HepG2 (cell line): ENCODE measurements around the gene RIOK3. TPM values are rescaled to one million over a fixed set of nuclear protein-coding genes. Genes with fewer than 3 reads are reported as not detected.
A peak's percentile ranks its signal among the peaks of the same experiment; 100 is the strongest.

Source experiments
- ATF5 ChIP-seq: sonication (generic); formaldehyde crosslinking; IDR thresholded peaks from 2 replicates; pipeline ENCODE4 v1.4.0; 2020; ENCODE audit warnings: mild to moderate bottlenecking, low read depth, missing genetic modification reagents
- CHCHD3 ChIP-seq: sonication (generic); formaldehyde crosslinking; IDR thresholded peaks from 2 replicates; pipeline ENCODE4 v1.8.0; 2022; ENCODE audit warnings: mild to moderate bottlenecking, missing genetic modification reagents, moderate library complexity
- EP300 ChIP-seq, 3 experiments: sonication (generic) in 1 of 3; formaldehyde crosslinking in 1 of 3; IDR thresholded peaks; 2 replicates each; pipeline versions ENCODE4 v1.5.1 to v1.6.1; 2011 to 2020; ENCODE audit warnings: low read depth in 2 of 3, low read length in 2 of 3, borderline replicate concordance in 1 of 3, improper control_type of control experiment in 1 of 3, mild to moderate bottlenecking in 1 of 3, missing genetic modification reagents in 1 of 3, moderate library complexity in 1 of 3
- HHEX ChIP-seq: IDR thresholded peaks from 2 replicates; pipeline ENCODE4 v1.6.1; 2016; ENCODE audit warnings: control low read depth
- HOXA9 ChIP-seq: sonication (generic); formaldehyde crosslinking; IDR thresholded peaks from 2 replicates; pipeline ENCODE4 v1.8.1; 2022; ENCODE audit warnings: missing genetic modification reagents, mild to moderate bottlenecking, moderate library complexity, borderline replicate concordance
- MYC ChIP-seq: sonication (generic); formaldehyde crosslinking; IDR thresholded peaks from 2 replicates; pipeline ENCODE4 v1.9.0; 2021; ENCODE audit warnings: missing genetic modification reagents, borderline replicate concordance
- PHF5A ChIP-seq: IDR thresholded peaks from one replicate; pipeline ENCODE4 v1.6.1; 2018; ENCODE audit warnings: low read depth, missing genetic modification reagents; ENCODE audit not compliant: unreplicated experiment
- POLR2AphosphoS5 ChIP-seq: IDR thresholded peaks from 2 replicates; pipeline ENCODE4 v1.6.1; 2012; ENCODE audit warnings: low read depth, low read length
- PTBP1 ChIP-seq: fragments of 200-400 bp; formaldehyde crosslinking; IDR thresholded peaks from 2 replicates; pipeline ENCODE4 v1.6.1; 2018; ENCODE audit warnings: low read length, low read depth; ENCODE audit not compliant: poor library complexity, severe bottlenecking
- SNRNP70 ChIP-seq: fragments of 200-400 bp; formaldehyde crosslinking; IDR thresholded peaks from 2 replicates; pipeline ENCODE4 v1.6.1; 2017; ENCODE audit warnings: mild to moderate bottlenecking, low read depth, low read length, moderate library complexity
- SP2 ChIP-seq: sonication (generic); formaldehyde crosslinking; IDR thresholded peaks from 2 replicates; pipeline ENCODE4 v1.5.1; 2020; ENCODE audit warnings: mild to moderate bottlenecking, missing genetic modification reagents
- TBX2 ChIP-seq: sonication (generic); formaldehyde crosslinking; IDR thresholded peaks from 2 replicates; pipeline ENCODE4 v1.5.0; 2020; ENCODE audit warnings: missing genetic modification reagents, mild to moderate bottlenecking, borderline replicate concordance
- TGIF2 ChIP-seq: IDR thresholded peaks from 2 replicates; pipeline ENCODE4 v1.6.1; 2016; ENCODE audit warnings: control low read depth, missing compliant biosample characterization
- USF2 ChIP-seq, 2 experiments: sonication (generic) in 1 of 2; formaldehyde crosslinking in 1 of 2; IDR thresholded peaks; 2 replicates each; pipeline versions ENCODE4 v1.5.1 to v1.6.1; 2011 to 2020; ENCODE audit warnings: borderline replicate concordance in 1 of 2, low read depth in 1 of 2, low read length in 1 of 2, mild to moderate bottlenecking in 1 of 2, missing genetic modification reagents in 1 of 2, moderate library complexity in 1 of 2
- ZNF317 ChIP-seq: sonication (generic); formaldehyde crosslinking; IDR thresholded peaks from 2 replicates; pipeline ENCODE4 v1.5.0; 2020; ENCODE audit warnings: mild to moderate bottlenecking, missing genetic modification reagents
- ZNF350 ChIP-seq: sonication (generic); formaldehyde crosslinking; IDR thresholded peaks from 2 replicates; pipeline ENCODE4 v1.4.0; 2020; ENCODE audit warnings: mild to moderate bottlenecking, low read depth, missing genetic modification reagents, borderline replicate concordance
- ZNF512B ChIP-seq: sonication (generic); formaldehyde crosslinking; IDR thresholded peaks from 2 replicates; pipeline ENCODE4 v1.5.1; 2020; ENCODE audit warnings: missing genetic modification reagents, mild to moderate bottlenecking, borderline replicate concordance
- ZNF546 ChIP-seq: sonication (generic); formaldehyde crosslinking; conservative IDR thresholded peaks from 2 replicates; pipeline ENCODE4 v1.8.1; 2023; ENCODE audit warnings: mild to moderate bottlenecking, missing genetic modification reagents
- ZNF556 ChIP-seq: sonication (generic); formaldehyde crosslinking; IDR thresholded peaks from 2 replicates; pipeline ENCODE4 v1.4.0; 2020; ENCODE audit warnings: mild to moderate bottlenecking, missing genetic modification reagents, borderline replicate concordance
- ZNF607 ChIP-seq: sonication (generic); formaldehyde crosslinking; IDR thresholded peaks from 2 replicates; pipeline ENCODE4 v1.5.1; 2020; ENCODE audit warnings: missing genetic modification reagents, mild to moderate bottlenecking, borderline replicate concordance
- ZNF83 ChIP-seq: sonication (generic); formaldehyde crosslinking; IDR thresholded peaks from 2 replicates; pipeline ENCODE4 v1.4.0; 2020; ENCODE audit warnings: missing genetic modification reagents, mild to moderate bottlenecking, borderline replicate concordance
- polyA plus RNA-seq, 8 experiments: library from polyadenylated mRNA; depleted of rRNA in 3 of 8; stranded (reverse) in 7 of 8; unstranded in 1 of 8; fragments of >200 nt; fragmentation: Illumina TruSeq in 4 of 8; extraction: Trizol in 4 of 8; gene quantifications; 2 replicates each; pipeline versions ENCODE4 v1.2.1 to v1.2.3, GENCODE V29; 2011 to 2016; ENCODE audit warnings: low read depth in 4 of 8, missing spikeins in 1 of 8, mixed read lengths in 1 of 8; ENCODE audit not compliant: insufficient read depth in 1 of 8
- total RNA-seq, 5 experiments: library from RNA; depleted of rRNA; stranded (reverse); fragments of >200 nt; fragmentation: Illumina TruSeq; extraction: Trizol; gene quantifications; 2 replicates each; pipeline ENCODE4 v1.2.3, GENCODE V29; 2016; ENCODE audit warnings: low read depth in 1 of 5

The RIOK3 gene
- total and polyA plus RNA-seq, 2 of the 13 experiments (the other 11 are each of a cell fraction or from before 2014, with no cell fraction given) = 26.7 to 36.0 TPM

- TF ChIP-seq USF2 (IDR thresholded peaks at IDR 0.05; ENCODE audit: low read depth, low read length) (peak; percentile 69), USF2 (CRISPR knock-in tag; IDR thresholded peaks at IDR 0.05; ENCODE audit: borderline replicate concordance) (peak; percentile 92; the same call in 1 of the 2 replicates), CHCHD3 (CRISPR knock-in tag) (no peak), TBX2 (CRISPR knock-in tag) (peak; percentile 25; the same call in 1 of the 2 replicates), ATF5 (CRISPR knock-in tag) (no peak), HOXA9 (CRISPR knock-in tag) (no peak), ZNF546 (0 out of 2 replicates have a peak, but pooled peaks have one; percentile 32), ZNF350 (0 out of 2 replicates have a peak, but pooled peaks have one; percentile 38), PHF5A (CRISPR knock-in tag) (no peak), TGIF2 (CRISPR knock-in tag) (0 out of 2 replicates have a peak, but pooled peaks have one; percentile 58), SNRNP70 (no peak), ZNF317 (0 out of 2 replicates have a peak, but pooled peaks have one; percentile 41), MYC (CRISPR knock-in tag) (peak; percentile 80), ZNF556 (peak; percentile 28; the same call in 1 of the 2 replicates), ZNF512B (CRISPR knock-in tag) (no peak), POLR2AphosphoS5 (peak; percentile 63), ZNF83 (CRISPR knock-in tag) (0 out of 2 replicates have a peak, but pooled peaks have one; percentile 40), EP300 (IDR thresholded peaks at IDR 0.05; ENCODE audit: low read depth in 2 of 2, low read length in 2 of 2) (no peak), EP300 (CRISPR knock-in tag; IDR thresholded peaks at IDR 0.05; ENCODE audit: borderline replicate concordance) (no peak), SP2 (CRISPR knock-in tag) (peak; percentile 27; the same call in 1 of the 2 replicates), HHEX (CRISPR knock-in tag) (no peak), ZNF607 (CRISPR knock-in tag) (0 out of 2 replicates have a peak, but pooled peaks have one; percentile 44), PTBP1 (peak; percentile 75)
Observed at GRCh38 chr18:23437357-23438045, 15.6 kb upstream of the RIOK3 start (continued).
